Measurements from ENCODE around the gene CUZD1.

DNA sequence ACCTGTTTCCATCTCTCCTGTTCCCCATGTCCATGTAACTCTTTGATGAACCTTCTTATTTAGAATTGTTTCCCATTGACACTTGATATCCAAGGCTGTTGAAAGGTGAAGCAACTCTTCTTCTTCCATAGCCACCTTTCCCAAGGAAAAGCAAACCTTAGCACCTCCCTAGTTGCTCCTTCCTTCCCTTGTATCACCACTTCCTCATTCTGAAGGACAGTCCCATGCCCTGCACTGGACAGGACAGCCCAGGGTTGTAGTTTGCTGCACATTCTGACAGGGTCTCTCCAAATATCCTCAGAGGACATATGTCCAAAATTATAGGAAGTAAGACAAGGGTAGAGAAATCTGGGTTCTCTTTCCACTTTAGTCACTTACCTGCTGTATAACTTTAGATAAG is 6.2 kb downstream of the CUZD1 start:
- TF ChIP-seq TAF1 (IDR thresholded peaks at IDR 0.05; ENCODE audit: low read depth, low read length) (no peak), POLR2A (IDR thresholded peaks at IDR 0.05; ENCODE audit: low read depth, low read length) (no peak), POLR2AphosphoS5 (IDR thresholded peaks at IDR 0.05; ENCODE audit: low read depth, low read length) (no peak)

Data from GM12891 (cell line).